GM12801 (cell line): ENCODE measurements around the gene IFFO2.

Experiments used
- CTCF ChIP-seq: IDR thresholded peaks from one replicate; pipeline ENCODE4 v1.5.1; 2011; ENCODE audit warnings: control low read depth; ENCODE audit not compliant: insufficient read length; ENCODE audit errors: extremely low read depth

IFFO2 gene

GRCh38 chr1:18981242-18981641 is 24.8 kb upstream of the IFFO2 start:
- TF ChIP-seq CTCF = no peak

GRCh38 chr1:18978706-18979105 is 22.2 kb upstream of the IFFO2 start:
- no peak for TF ChIP-seq CTCF

- TF ChIP-seq CTCF = no peak
These were observed 21.0 kb upstream of the IFFO2 start for GRCh38 chr1:18977428-18977827.

GRCh38 chr1:18976096-18976495 is 19.6 kb upstream of the IFFO2 start:
- no peak for TF ChIP-seq CTCF

- TF ChIP-seq CTCF = no peak
These were observed 18.1 kb upstream of the IFFO2 start for GRCh38 chr1:18974606-18975005.

GRCh38 chr1:18974005-18974404 is 17.5 kb upstream of the IFFO2 start:
- TF ChIP-seq CTCF = no peak

- TF ChIP-seq CTCF = no peak
These were observed 17.0 kb upstream of the IFFO2 start for GRCh38 chr1:18973446-18973955.

- TF ChIP-seq CTCF = no peak
These were observed 16.5 kb upstream of the IFFO2 start for GRCh38 chr1:18972991-18973390.
